ENCODE data around the gene NPAS2.

NPAS2 gene

DNA sequence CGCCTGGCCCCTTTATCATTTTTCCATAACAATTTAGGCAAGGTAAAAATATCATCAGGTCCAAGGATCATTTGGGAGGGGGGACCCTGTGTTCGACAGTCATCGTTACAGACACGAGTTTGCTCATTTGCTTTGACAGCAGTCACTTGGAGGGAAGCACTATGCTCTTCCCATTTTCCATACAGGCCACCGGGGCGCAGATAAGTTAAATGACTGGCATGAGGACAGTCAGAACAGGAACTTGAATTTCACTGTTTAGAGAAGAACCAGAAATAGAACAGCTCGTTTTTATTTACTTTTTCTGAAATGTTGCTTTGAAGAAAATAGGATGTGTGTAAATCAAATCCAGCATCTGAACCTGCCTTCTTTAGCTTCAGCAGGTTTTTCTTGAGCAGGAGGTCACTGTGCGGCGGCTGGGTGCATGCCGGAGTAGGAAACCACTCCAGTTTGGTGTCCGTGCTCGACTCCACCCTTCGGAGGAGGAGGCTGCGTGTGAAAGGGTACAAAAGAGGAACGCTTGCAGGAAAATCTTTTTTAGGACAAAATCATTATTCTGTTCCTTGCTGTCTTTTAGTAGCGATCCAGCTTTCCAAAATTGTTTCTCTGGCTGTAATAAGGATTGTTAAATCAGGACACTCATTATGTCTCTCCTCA lies 15.2 kb downstream of the NPAS2 start:
- no peak overlapping the region for H3K4me3 ChIP-seq (ENCODE audit: low read depth, low read length)
- DNase-seq (ENCODE audit: low read depth), result no peak
- no peak for TF ChIP-seq CTCF (IDR thresholded peaks at IDR 0.05; ENCODE audit: control insufficient read depth, extremely low read depth, insufficient read depth)

GRCh38 chr2:100840519-100840918 lies 20.6 kb downstream of the NPAS2 start:
- TF ChIP-seq CTCF (IDR thresholded peaks at IDR 0.05; ENCODE audit: control insufficient read depth, extremely low read depth, insufficient read depth), result no peak
- H3K4me3 ChIP-seq (ENCODE audit: low read depth, low read length), result no peak overlapping the region
- no peak for DNase-seq (ENCODE audit: low read depth)

GRCh38 chr2:100842241-100842922 lies 22.4 kb downstream of the NPAS2 start:
- DNase-seq (ENCODE audit: low read depth), result no peak
- no peak for TF ChIP-seq CTCF (IDR thresholded peaks at IDR 0.05; ENCODE audit: control insufficient read depth, extremely low read depth, insufficient read depth)
- no peak overlapping the region for H3K4me3 ChIP-seq (ENCODE audit: low read depth, low read length)

DNA sequence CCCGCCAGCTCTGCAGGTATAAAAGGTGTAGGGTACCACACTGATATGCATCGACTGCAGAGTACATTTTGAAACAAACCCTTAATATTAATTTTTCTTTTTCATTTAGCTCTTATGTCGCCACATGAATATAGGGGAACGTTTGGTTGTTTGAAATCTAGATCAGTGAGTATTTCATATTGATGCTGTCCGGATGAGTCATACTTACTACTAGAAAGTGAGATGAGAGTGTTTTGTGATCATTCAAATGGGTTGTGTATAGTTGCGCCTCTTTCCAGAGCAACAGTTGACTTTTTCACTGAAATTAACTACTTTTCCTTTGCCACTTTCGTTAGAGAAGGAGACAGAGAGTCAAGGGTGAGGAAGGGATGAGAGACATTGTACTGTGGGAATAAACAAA lies 24.6 kb downstream of the NPAS2 start:
- no peak overlapping the region for H3K4me3 ChIP-seq (ENCODE audit: low read depth, low read length)
- no peak for DNase-seq (ENCODE audit: low read depth)
- no peak for TF ChIP-seq CTCF (IDR thresholded peaks at IDR 0.05; ENCODE audit: control insufficient read depth, extremely low read depth, insufficient read depth)

DNA sequence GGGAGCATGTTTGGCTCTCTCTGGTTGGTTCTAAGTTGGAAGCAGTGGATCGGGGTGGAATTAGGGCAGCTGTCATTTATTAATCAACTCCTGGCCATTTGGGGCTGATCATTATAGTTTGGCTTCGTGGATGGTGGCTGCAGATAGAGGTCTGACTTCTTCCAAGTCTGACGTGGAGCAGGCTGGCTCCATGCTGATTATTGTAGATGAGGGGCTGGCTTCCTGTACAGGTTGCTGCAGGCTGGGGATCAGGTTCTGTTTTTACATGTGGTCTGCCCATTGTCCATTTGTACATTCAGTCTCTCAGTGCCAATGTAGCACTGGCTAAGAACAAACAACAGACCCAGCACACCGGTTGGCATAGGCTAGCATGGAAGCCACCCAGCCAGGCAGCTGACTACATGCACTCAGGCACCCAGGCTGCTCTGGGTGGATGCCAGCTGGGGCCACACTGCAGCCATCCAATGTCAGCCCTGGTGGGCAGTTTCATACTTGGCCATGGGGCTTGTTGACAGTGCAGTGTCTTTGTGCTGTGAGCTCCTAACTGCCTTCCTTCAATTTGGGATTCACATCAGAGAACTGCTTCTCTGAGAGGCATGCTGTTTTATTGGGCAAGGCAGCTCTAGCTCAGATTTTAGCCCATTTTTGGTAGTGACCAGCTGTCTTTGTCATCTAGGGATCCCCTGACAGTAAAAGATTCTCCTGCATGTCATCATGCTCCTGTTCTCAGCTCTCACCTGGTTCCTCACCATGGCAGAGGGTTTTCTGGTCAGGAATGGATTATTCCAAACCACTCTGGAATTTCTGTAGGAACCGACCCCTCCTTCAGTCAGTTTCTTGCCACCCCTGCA lies 25.4 kb downstream of the NPAS2 start:
- DNase-seq (ENCODE audit: low read depth), result no peak
- no peak overlapping the region for H3K4me3 ChIP-seq (ENCODE audit: low read depth, low read length)
- TF ChIP-seq CTCF (IDR thresholded peaks at IDR 0.05; ENCODE audit: control insufficient read depth, extremely low read depth, insufficient read depth), result no peak

GRCh38 chr2:100846716-100847115 lies 26.8 kb downstream of the NPAS2 start:
- no peak for TF ChIP-seq CTCF (IDR thresholded peaks at IDR 0.05; ENCODE audit: control insufficient read depth, extremely low read depth, insufficient read depth)
- DNase-seq (ENCODE audit: low read depth), result no peak
- no peak overlapping the region for H3K4me3 ChIP-seq (ENCODE audit: low read depth, low read length)

All from LNCaP clone FGC (cell line).